Fibroblast of peridontal ligament (primary cell): Measurements from ENCODE around the gene FIBCD1.
"Not testable (repeated sequence)": the region's sequence is repeated elsewhere in the genome, so short reads cannot be mapped to it uniquely, and the experiment has no call there.

Experiments used
- DNase-seq: peaks from one replicate; pipeline ENCODE4 v3.0.0-alpha.2; 2010; ENCODE audit errors: extremely low read depth

Gene FIBCD1

GRCh38 chr9:130954925-130955324 lies 15.9 kb upstream of the FIBCD1 start:
- not testable (repeated sequence) for DNase-seq

GRCh38 chr9:130954317-130954716 lies 15.3 kb upstream of the FIBCD1 start:
- DNase-seq: no peak

GRCh38 chr9:130952065-130952762 lies 13.2 kb upstream of the FIBCD1 start:
- DNase-seq: no peak

- no peak for DNase-seq
These were observed 10.9 kb upstream of the FIBCD1 start for GRCh38 chr9:130950039-130950311.

GRCh38 chr9:130949188-130950038 lies 10.4 kb upstream of the FIBCD1 start:
- DNase-seq: no peak

GRCh38 chr9:130948266-130948665 lies 9.2 kb upstream of the FIBCD1 start:
- DNase-seq: no peak

GRCh38 chr9:130947618-130948140 lies 8.6 kb upstream of the FIBCD1 start:
- no peak for DNase-seq

- DNase-seq: no peak
These were observed 7.9 kb upstream of the FIBCD1 start for GRCh38 chr9:130946766-130947617.

- no peak for DNase-seq
These were observed 6.1 kb upstream of the FIBCD1 start for GRCh38 chr9:130945173-130945572.

- no peak for DNase-seq
These were observed 5.5 kb upstream of the FIBCD1 start for GRCh38 chr9:130944510-130945058.

GRCh38 chr9:130943777-130944176 lies 4.7 kb upstream of the FIBCD1 start:
- DNase-seq: no peak

GRCh38 chr9:130943221-130943620 lies 4.2 kb upstream of the FIBCD1 start:
- no peak for DNase-seq

GRCh38 chr9:130942679-130943078 lies 3.6 kb upstream of the FIBCD1 start:
- DNase-seq: no peak

GRCh38 chr9:130942084-130942483 lies 3.0 kb upstream of the FIBCD1 start:
- DNase-seq: no peak

- no peak for DNase-seq
These were observed 1.9 kb upstream of the FIBCD1 start for GRCh38 chr9:130940693-130941576.

GRCh38 chr9:130940027-130940549 lies 1.0 kb upstream of the FIBCD1 start:
- no peak for DNase-seq

GRCh38 chr9:130939405-130940026 lies 469 bp upstream of the FIBCD1 start:
- DNase-seq: no peak

- DNase-seq: no peak
These were observed 829 bp downstream of the FIBCD1 start for GRCh38 chr9:130938184-130938651.

GRCh38 chr9:130937146-130938076 lies 1.6 kb downstream of the FIBCD1 start:
- DNase-seq: no peak
